Caco-2 (cell line): ENCODE results near the gene SIRPA. TPM values are rescaled to one million over a fixed set of nuclear protein-coding genes. Genes with fewer than 3 reads are reported as not detected.

Experiments
- BruUV-seq: library from RNA; stranded (reverse); fragments of 400-500 nt; replicated peaks from 2 replicates; lab custom pipeline; 2021; lab: Mats Ljungman, UMichigan
- CTCF ChIA-PET: fragments of 300-600 bp; sonication (Branson Sonifier 250); formaldehyde crosslinking; loops from one replicate; lab custom pipeline; 2022; ENCODE audit warnings: antibody characterized with exemption; lab: Charles Lee
- POLR2A ChIA-PET: fragments of 300-600 bp; sonication (Branson Sonifier 250); formaldehyde crosslinking; loops from one replicate; lab custom pipeline; 2022; ENCODE audit warnings: antibody characterized with exemption; lab: Charles Lee
- DNase-seq, 2 experiments: peaks; one replicate each; pipeline versions ENCODE4 v3.0.0 to v3.0.0-alpha.2; 2020 to 2022
- H3K27me3 ChIP-seq: replicated peaks from 2 replicates; pipeline ENCODE4 v1.6.0; 2011; ENCODE audit warnings: low read length; ENCODE audit not compliant: control insufficient read depth, insufficient read depth
- H3K36me3 ChIP-seq: 2 replicates; pipeline ENCODE4 v1.5.1; 2011; ENCODE audit warnings: low read length; ENCODE audit not compliant: control insufficient read depth, insufficient read depth
- H3K4me1 ChIP-seq: fragments of 250-450 bp; sonication (Bioruptor Pico); 2 replicates; pipeline ENCODE4 v1.5.1; 2020; ENCODE audit warnings: mild to moderate bottlenecking
- H3K4me3 ChIP-seq: 2 replicates; pipeline ENCODE4 v1.5.1; 2011; ENCODE audit warnings: low read depth, mild to moderate bottlenecking, control low read depth, low read length
- H3K9me3 ChIP-seq: fragments of 250-450 bp; sonication (Bioruptor Pico); 2 replicates; pipeline ENCODE4 v1.5.1; 2020; ENCODE audit warnings: mild to moderate bottlenecking, moderate library complexity
- H3K27ac Mint-ChIP-seq: one replicate; pipeline ENCODE4 v1.8.0; 2022; ENCODE audit warnings: mixed read lengths; ENCODE audit not compliant: unreplicated experiment
- H3K27me3 Mint-ChIP-seq: one replicate; pipeline ENCODE4 v1.8.0; 2022; ENCODE audit warnings: mixed read lengths; ENCODE audit not compliant: insufficient read depth, unreplicated experiment
- H3K36me3 Mint-ChIP-seq: one replicate; pipeline ENCODE4 v1.8.0; 2022; ENCODE audit warnings: mild to moderate bottlenecking, mixed read lengths; ENCODE audit not compliant: insufficient read depth, unreplicated experiment
- H3K4me1 Mint-ChIP-seq: one replicate; pipeline ENCODE4 v1.8.0; 2022; ENCODE audit warnings: low read depth, mixed read lengths; ENCODE audit not compliant: unreplicated experiment
- H3K4me3 Mint-ChIP-seq: one replicate; pipeline ENCODE4 v1.8.0; 2022; ENCODE audit warnings: mild to moderate bottlenecking, moderate library complexity, mixed read lengths; ENCODE audit not compliant: unreplicated experiment
- H3K9me3 Mint-ChIP-seq: one replicate; pipeline ENCODE4 v1.8.0; 2022; ENCODE audit warnings: mixed read lengths; ENCODE audit not compliant: unreplicated experiment
- CTCF ChIP-seq, 2 experiments: fragments of 200-600 bp in 1 of 2; IDR thresholded peaks; 1 replicate in 1 of 2; 2 replicates in 1 of 2; pipeline versions ENCODE4 v1.5.1 to v1.8.0; 2011 to 2022; ENCODE audit warnings: antibody characterized with exemption in 1 of 2, control low read depth in 1 of 2, inconsistent platforms in 1 of 2, low read depth in 1 of 2, low read length in 1 of 2, mild to moderate bottlenecking in 1 of 2, moderate library complexity in 1 of 2; ENCODE audit not compliant: insufficient read depth in 1 of 2, severe bottlenecking in 1 of 2, unreplicated experiment in 1 of 2
- intact Hi-C: fragments of 100-400 bp; cut with micrococcal nuclease; formaldehyde crosslinking; loops from one replicate; pipeline ENCODE4 v1.10.0; 2022; ENCODE audit not compliant: unreplicated experiment
- total RNA-seq: library from RNA; stranded (reverse); gene quantifications from 2 replicates; pipeline ENCODE4 v1.2.3, GENCODE V29; 2022

The SIRPA gene
- total RNA-seq, 1 experiment from 2014 or later, result 33.3 TPM

- ChIA-PET POLR2A (no interaction called here), CTCF (no interaction called here)
- no peaks in the 10 kb centered on the region for H3K27me3 Mint-ChIP-seq
- no peaks in the 10 kb centered on the region for H3K36me3 ChIP-seq
- H3K27ac Mint-ChIP-seq, result no peak overlapping the region
- peaks cover 13% of the 10 kb centered on the region for H3K36me3 Mint-ChIP-seq
- no peaks in the 10 kb centered on the region for H3K27me3 ChIP-seq
- H3K4me3 Mint-ChIP-seq, result no peak overlapping the region
- peaks cover 30% of the 10 kb centered on the region for H3K4me1 Mint-ChIP-seq
- BruUV-seq, result no TSS peak
- H3K9me3 Mint-ChIP-seq, result no peaks in the 10 kb centered on the region
- no peak for DNase-seq
- peaks cover 47% of the 10 kb centered on the region for H3K4me1 ChIP-seq
- intact Hi-C loops, result loop anchor here (5.0 kb wide), 1 partner anchor 70 kb away; no protein-coding TSS in a partner anchor
- H3K4me3 ChIP-seq, result no peak overlapping the region
- TF ChIP-seq CTCF (IDR thresholded peaks at IDR 0.05; ENCODE audit: insufficient read depth in 1 of 2, low read depth in 1 of 2, low read length in 1 of 2, severe bottlenecking in 1 of 2, unreplicated experiment in 1 of 2), result no peak
- H3K9me3 ChIP-seq, result no peaks in the 10 kb centered on the region
Observed at GRCh38 chr20:1871807-1872458, 23.3 kb upstream of the SIRPA start.

GRCh38 chr20:1872459-1873097 lies 22.6 kb upstream of the SIRPA start:
- Mint-ChIP-seq H3K36me3 (peaks cover 19% of the 10 kb centered on the region), H3K4me1 (peaks cover 26% of the 10 kb centered on the region), H3K9me3 (no peaks in the 10 kb centered on the region), H3K4me3 (no peak overlapping the region), H3K27me3 (no peaks in the 10 kb centered on the region), H3K27ac (no peak overlapping the region)
- Histone ChIP-seq H3K27me3 (no peaks in the 10 kb centered on the region), H3K36me3 (no peaks in the 10 kb centered on the region), H3K4me1 (peaks cover 41% of the 10 kb centered on the region), H3K9me3 (no peaks in the 10 kb centered on the region), H3K4me3 (no peak overlapping the region)
- CTCF ChIA-PET, result no interaction called here
- no peak for DNase-seq
- BruUV-seq, result no TSS peak
- intact Hi-C loops, result loop anchor here (5.0 kb wide), 1 partner anchor 70 kb away; no protein-coding TSS in a partner anchor
- no peak for TF ChIP-seq CTCF (IDR thresholded peaks at IDR 0.05; ENCODE audit: insufficient read depth in 1 of 2, low read depth in 1 of 2, low read length in 1 of 2, severe bottlenecking in 1 of 2, unreplicated experiment in 1 of 2)
- POLR2A ChIA-PET, result no interaction called here

GRCh38 chr20:1874450-1875182 lies 20.6 kb upstream of the SIRPA start:
- peaks cover 41% of the 10 kb centered on the region for H3K4me1 ChIP-seq
- intact Hi-C loops, result loop anchor here (1.0 to 5.0 kb wide), 2 partner anchors 19 to 72 kb away; no protein-coding TSS in a partner anchor
- no peaks in the 10 kb centered on the region for H3K9me3 ChIP-seq
- H3K4me3 ChIP-seq, result no peak overlapping the region
- DNase-seq, result peak; percentile 76 to 87
- H3K9me3 Mint-ChIP-seq, result no peaks in the 10 kb centered on the region
- no peak for TF ChIP-seq CTCF (IDR thresholded peaks at IDR 0.05; ENCODE audit: insufficient read depth in 1 of 2, low read depth in 1 of 2, low read length in 1 of 2, severe bottlenecking in 1 of 2, unreplicated experiment in 1 of 2)
- peak overlapping the region; percentile 49 for H3K4me3 Mint-ChIP-seq
- CTCF ChIA-PET, result interaction anchor here (1.0 to 1.4 kb wide), 3 partner anchors 19 to 97 kb away, joined by 3 to 8 read pairs (median 4); no protein-coding TSS in a partner anchor
- H3K27me3 Mint-ChIP-seq, result no peaks in the 10 kb centered on the region
- H3K36me3 ChIP-seq, result no peaks in the 10 kb centered on the region
- POLR2A ChIA-PET, result no interaction called here
- BruUV-seq, result no TSS peak
- no peaks in the 10 kb centered on the region for H3K27me3 ChIP-seq
- peaks cover 22% of the 10 kb centered on the region for H3K36me3 Mint-ChIP-seq
- peaks cover 26% of the 10 kb centered on the region for H3K4me1 Mint-ChIP-seq
- peak overlapping the region; percentile 71 for H3K27ac Mint-ChIP-seq
